Body of pancreas (tissue), 4 donors: Measurements from ENCODE around the gene VAV2. TPM values are rescaled to one million over a fixed set of nuclear protein-coding genes. Genes with fewer than 3 reads are reported as not detected.

ENCODE experiments used
- ATAC-seq: fragments of 150-250 bp; one replicate; pipeline ENCODE4 v1.9.1; 2016
- DNase-seq, 4 donors: peaks; one replicate each; pipeline ENCODE4 v3.0.0-alpha.2; 2019
- H3K27ac ChIP-seq, 4 donors: fragments of 200-600 bp; sonication (generic); 1 replicate in 3 of 4; 2 replicates in 1 of 4; pipeline versions ENCODE4 v1.5.1 to v1.6.1; 2016 to 2019; ENCODE audit warnings: mild to moderate bottlenecking in 1 of 4, mixed read lengths in 1 of 4, moderate library complexity in 1 of 4
- H3K27me3 ChIP-seq, 2 donors: fragments of 200-600 bp; sonication (generic); one replicate each; pipeline ENCODE4 v1.6.0; 2016; ENCODE audit warnings: mild to moderate bottlenecking in 1 of 2
- H3K36me3 ChIP-seq, 2 donors: fragments of 200-600 bp; sonication (generic); replicated peaks in 1 of 2; 2 replicates each; pipeline ENCODE4 v1.5.1; 2016; ENCODE audit warnings: low read depth in 2 of 2; ENCODE audit not compliant: insufficient read depth in 1 of 2
- H3K4me1 ChIP-seq: fragments of 200-600 bp; sonication (generic); one replicate; pipeline ENCODE4 v1.6.0; 2016
- H3K4me3 ChIP-seq, 2 donors: fragments of 200-600 bp; sonication (generic); 1 replicate in 1 of 2; 2 replicates in 1 of 2; pipeline ENCODE4 v1.5.1; 2016 to 2019
- H3K9me3 ChIP-seq, 3 donors: fragments of 200-600 bp; sonication (generic); 1 replicate in 2 of 3; 2 replicates in 1 of 3; pipeline ENCODE4 v1.5.1; 2016
- CTCF ChIP-seq, 7 experiments: fragments of 450-650 bp in 4 of 7; fragments of 200-600 bp in 3 of 7; sonication (generic) in 3 of 7; IDR thresholded peaks; one replicate each; pipeline ENCODE4 v1.5.1; 2016 to 2019; ENCODE audit warnings: antibody characterized with exemption in 7 of 7
- POLR2A ChIP-seq, 3 donors: fragments of 450-650 bp; IDR thresholded peaks; one replicate each; pipeline ENCODE4 v1.6.1; 2016; ENCODE audit warnings: antibody characterized with exemption in 3 of 3, mild to moderate bottlenecking in 2 of 3
- WGBS, 2 donors: methylation state at CpG; one replicate each; pipeline ENCODE4 v1.1.5; 2017; 5-methylcytosine and 5-hydroxymethylcytosine counted together
- intact Hi-C: fragments of 100-400 bp; cut with DNase I; formaldehyde crosslinking; loops from one replicate; pipeline ENCODE4 v1.15.1; 2023
- total RNA-seq, 2 donors: library from RNA; depleted of rRNA; stranded (reverse); fragments of >200 nt; gene quantifications; one replicate each; pipeline ENCODE4 v1.1.0, GENCODE V29; 2016

The VAV2 gene
- total RNA-seq, 2 donors from 2014 or later, result 31.6 to 32.3 TPM

- Histone ChIP-seq H3K9me3 (no peaks in the 10 kb centered on the region), H3K4me3 (no peak overlapping the region), H3K27me3 (no peaks in the 10 kb centered on the region), H3K4me1 (peaks cover 43% of the 10 kb centered on the region), H3K36me3 (peaks cover 0 to 6% of the 10 kb centered on the region in 2 donors), H3K27ac (peak overlapping the region; percentile 74 to 86 (median 82))
- 67 to 90% methylated on average over 9 to 19 of the region's 19 CpGs for WGBS, 2 donors
- TF ChIP-seq CTCF (IDR thresholded peaks at IDR 0.05) (no peak), POLR2A (IDR thresholded peaks at IDR 0.05) (no peak)
- DNase-seq, result no peak
- ATAC-seq, result no peak
- intact Hi-C loops, result no loop called here
These were observed 57.5 kb downstream of the VAV2 start for GRCh38 chr9:133934482-133935232.

- intact Hi-C loops, result no loop called here
- TF ChIP-seq CTCF (IDR thresholded peaks at IDR 0.05) (no peak), POLR2A (IDR thresholded peaks at IDR 0.05) (no peak)
- Histone ChIP-seq H3K27ac (no peak overlapping the region), H3K9me3 (no peaks in the 10 kb centered on the region), H3K36me3 (peaks cover 0 to 4% of the 10 kb centered on the region in 2 donors), H3K27me3 (no peaks in the 10 kb centered on the region), H3K4me3 (no peak overlapping the region), H3K4me1 (peaks cover 53% of the 10 kb centered on the region)
- ATAC-seq, result no peak
- no peak for DNase-seq
- 74 to 76% methylated on average over 6 of the region's 6 CpGs for WGBS, 2 donors
These were observed 58.6 kb downstream of the VAV2 start for GRCh38 chr9:133933426-133934026.

- intact Hi-C loops, result no loop called here
- ATAC-seq, result no peak
- TF ChIP-seq POLR2A (IDR thresholded peaks at IDR 0.05) (no peak), CTCF (IDR thresholded peaks at IDR 0.05) (no peak)
- Histone ChIP-seq H3K9me3 (no peaks in the 10 kb centered on the region), H3K4me3 (no peak overlapping the region), H3K27me3 (no peaks in the 10 kb centered on the region), H3K36me3 (peaks cover 0 to 2% of the 10 kb centered on the region in 2 donors), H3K4me1 (peaks cover 62% of the 10 kb centered on the region), H3K27ac (peak overlapping the region in 3 of 4 donors; percentile 44 to 67 (median 51))
- WGBS, 2 donors, result 66 to 75% methylated on average over 8 of the region's 9 CpGs
- DNase-seq, result peak in 2 of 4 donors; percentile 48 to 60
These were observed 59.5 kb downstream of the VAV2 start for GRCh38 chr9:133932633-133933032.

DNA sequence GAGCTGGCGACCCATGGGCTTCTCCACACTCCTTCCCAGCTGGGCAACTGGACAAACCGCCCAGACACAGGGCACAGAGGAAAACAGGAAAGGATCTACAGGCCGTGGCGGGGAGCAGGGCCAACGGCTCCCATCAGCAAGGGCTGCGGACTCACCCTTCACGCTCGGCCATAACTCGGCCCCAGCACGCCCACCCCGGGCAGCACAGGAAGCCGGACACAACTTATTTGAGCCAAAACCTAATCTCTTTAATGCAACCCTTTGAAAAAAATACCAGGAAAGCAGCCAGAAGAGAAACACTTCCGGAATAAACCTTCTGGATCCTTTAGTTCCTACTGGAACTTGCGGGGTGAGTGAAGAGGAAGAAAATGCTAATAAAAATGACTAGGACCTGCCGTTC, 59.9 kb downstream of the VAV2 start:
- peak in 1 of 4 donors; percentile 42 for DNase-seq
- 65 to 90% methylated on average over 13 to 15 of the region's 15 CpGs for WGBS, 2 donors
- H3K27ac ChIP-seq, result peak overlapping the region in 3 of 4 donors; percentile 44 to 67 (median 51)
- H3K27me3 ChIP-seq, result no peaks in the 10 kb centered on the region
- intact Hi-C loops, result no loop called here
- no peaks in the 10 kb centered on the region for H3K9me3 ChIP-seq
- H3K36me3 ChIP-seq, result peaks cover 0 to 2% of the 10 kb centered on the region in 2 donors
- peaks cover 67% of the 10 kb centered on the region for H3K4me1 ChIP-seq
- TF ChIP-seq POLR2A (IDR thresholded peaks at IDR 0.05) (no peak), CTCF (IDR thresholded peaks at IDR 0.05) (no peak)
- H3K4me3 ChIP-seq, result no peak overlapping the region
- ATAC-seq, result no peak
